ENCODE data around the gene GNA15. TPM values are rescaled to one million over a fixed set of nuclear protein-coding genes. Genes with fewer than 3 reads are reported as not detected.

Gene GNA15
- total RNA-seq, 1 experiment from 2014 or later, result not detected

DNA sequence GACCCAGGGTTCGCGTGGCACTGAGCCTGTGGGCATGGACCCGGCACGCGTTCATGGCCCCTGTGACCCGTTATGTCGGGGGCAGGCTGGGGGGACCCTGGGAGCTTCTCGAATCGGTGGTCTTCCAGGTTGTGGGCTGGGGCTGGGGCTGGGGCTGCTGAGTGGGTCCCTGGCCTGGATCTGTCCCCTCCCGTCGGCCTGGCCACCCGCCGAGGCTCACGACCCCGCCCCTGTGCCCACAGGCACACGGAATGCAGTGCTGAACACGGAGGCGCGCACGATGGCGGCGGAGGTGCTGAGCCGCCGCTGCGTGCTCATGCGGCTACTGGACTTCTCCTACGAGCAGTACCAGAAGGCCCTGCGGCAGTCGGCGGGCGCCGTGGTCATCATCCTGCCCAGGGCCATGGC lies 56.4 kb downstream of the GNA15 start:
- no TSS peak for BruUV-seq (replicated peaks)
- H3K36me3 ChIP-seq (ENCODE audit: control insufficient read depth, insufficient read depth, low read length), result no peaks in the 10 kb centered on the region
- H3K9me3 ChIP-seq, result no peaks in the 10 kb centered on the region
- H3K4me1 ChIP-seq, result peaks cover 4% of the 10 kb centered on the region; the same call in 1 of the 2 replicates
- intact Hi-C loops (cut with micrococcal nuclease; ENCODE audit: unreplicated experiment), result no loop called here
- H3K27me3 Mint-ChIP-seq (ENCODE audit: insufficient read depth, unreplicated experiment), result no peaks in the 10 kb centered on the region
- H3K27ac Mint-ChIP-seq (ENCODE audit: unreplicated experiment), result no peak overlapping the region
- CTCF ChIA-PET, result no interaction called here
- peaks cover 21% of the 10 kb centered on the region for H3K36me3 Mint-ChIP-seq (ENCODE audit: insufficient read depth, unreplicated experiment)
- TF ChIP-seq, protein P1, sequence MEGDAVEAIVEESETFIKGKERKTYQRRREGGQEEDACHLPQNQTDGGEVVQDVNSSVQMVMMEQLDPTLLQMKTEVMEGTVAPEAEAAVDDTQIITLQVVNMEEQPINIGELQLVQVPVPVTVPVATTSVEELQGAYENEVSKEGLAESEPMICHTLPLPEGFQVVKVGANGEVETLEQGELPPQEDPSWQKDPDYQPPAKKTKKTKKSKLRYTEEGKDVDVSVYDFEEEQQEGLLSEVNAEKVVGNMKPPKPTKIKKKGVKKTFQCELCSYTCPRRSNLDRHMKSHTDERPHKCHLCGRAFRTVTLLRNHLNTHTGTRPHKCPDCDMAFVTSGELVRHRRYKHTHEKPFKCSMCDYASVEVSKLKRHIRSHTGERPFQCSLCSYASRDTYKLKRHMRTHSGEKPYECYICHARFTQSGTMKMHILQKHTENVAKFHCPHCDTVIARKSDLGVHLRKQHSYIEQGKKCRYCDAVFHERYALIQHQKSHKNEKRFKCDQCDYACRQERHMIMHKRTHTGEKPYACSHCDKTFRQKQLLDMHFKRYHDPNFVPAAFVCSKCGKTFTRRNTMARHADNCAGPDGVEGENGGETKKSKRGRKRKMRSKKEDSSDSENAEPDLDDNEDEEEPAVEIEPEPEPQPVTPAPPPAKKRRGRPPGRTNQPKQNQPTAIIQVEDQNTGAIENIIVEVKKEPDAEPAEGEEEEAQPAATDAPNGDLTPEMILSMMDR (IDR thresholded peaks at IDR 0.05; ENCODE audit: insufficient read depth in 1 of 2, low read depth in 1 of 2, low read length in 1 of 2, severe bottlenecking in 1 of 2, unreplicated experiment in 1 of 2), result no peak
- H3K9me3 Mint-ChIP-seq (ENCODE audit: unreplicated experiment), result no peaks in the 10 kb centered on the region
- no peak for DNase-seq
- peaks cover 8% of the 10 kb centered on the region for H3K4me1 Mint-ChIP-seq (ENCODE audit: low read depth, unreplicated experiment)
- H3K4me3 Mint-ChIP-seq (ENCODE audit: unreplicated experiment), result no peak overlapping the region
- no peaks in the 10 kb centered on the region for H3K27me3 ChIP-seq (replicated peaks; ENCODE audit: control insufficient read depth, insufficient read depth, low read length)
- H3K4me3 ChIP-seq (ENCODE audit: low read depth, low read length), result no peak overlapping the region
- POLR2A ChIA-PET, result interaction anchor here (0.5 kb wide), 1 partner anchor 11 kb away, joined by 9 read pairs; no protein-coding TSS in a partner anchor

DNA sequence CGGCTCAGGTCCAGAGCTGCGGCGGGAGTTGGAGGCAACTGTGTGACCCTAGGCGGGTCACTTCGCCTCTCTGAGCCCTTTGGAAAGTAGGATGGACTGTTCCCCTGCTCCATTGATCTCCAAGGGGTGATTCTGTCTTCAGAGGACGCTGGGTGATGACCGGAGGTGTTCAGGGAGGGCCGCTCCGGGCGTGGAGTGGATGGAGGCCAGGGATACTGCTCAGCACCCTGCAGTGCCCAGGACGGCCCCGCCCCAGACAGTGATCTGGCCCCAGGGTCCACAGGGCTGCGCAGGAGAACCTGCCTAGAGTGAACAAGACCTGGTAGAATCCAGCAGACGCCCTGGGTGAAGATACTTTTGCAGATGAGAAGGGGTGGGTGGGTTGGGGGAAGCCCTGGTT lies 56.9 kb downstream of the GNA15 start:
- H3K4me1 ChIP-seq, result no peaks in the 10 kb centered on the region; the same call in 1 of the 2 replicates
- ChIA-PET CTCF (no interaction called here), POLR2A (interaction anchor here (0.5 kb wide), 1 partner anchor 10 kb away, joined by 9 read pairs; no protein-coding TSS in a partner anchor)
- no peak overlapping the region for H3K4me3 Mint-ChIP-seq (ENCODE audit: unreplicated experiment)
- H3K36me3 Mint-ChIP-seq (ENCODE audit: insufficient read depth, unreplicated experiment), result peaks cover 21% of the 10 kb centered on the region
- TF ChIP-seq, protein P1 (IDR thresholded peaks at IDR 0.05; ENCODE audit: insufficient read depth in 1 of 2, low read depth in 1 of 2, low read length in 1 of 2, severe bottlenecking in 1 of 2, unreplicated experiment in 1 of 2), result no peak
- H3K4me1 Mint-ChIP-seq (ENCODE audit: low read depth, unreplicated experiment), result peaks cover 8% of the 10 kb centered on the region
- no peaks in the 10 kb centered on the region for H3K9me3 ChIP-seq
- intact Hi-C loops (cut with micrococcal nuclease; ENCODE audit: unreplicated experiment), result no loop called here
- no TSS peak for BruUV-seq (replicated peaks)
- H3K27me3 ChIP-seq (replicated peaks; ENCODE audit: control insufficient read depth, insufficient read depth, low read length), result no peaks in the 10 kb centered on the region
- DNase-seq, result no peak
- H3K36me3 ChIP-seq (ENCODE audit: control insufficient read depth, insufficient read depth, low read length), result no peaks in the 10 kb centered on the region
- no peaks in the 10 kb centered on the region for H3K27me3 Mint-ChIP-seq (ENCODE audit: insufficient read depth, unreplicated experiment)
- no peak overlapping the region for H3K27ac Mint-ChIP-seq (ENCODE audit: unreplicated experiment)
- H3K9me3 Mint-ChIP-seq (ENCODE audit: unreplicated experiment), result no peaks in the 10 kb centered on the region
- H3K4me3 ChIP-seq (ENCODE audit: low read depth, low read length), result no peak overlapping the region

DNA sequence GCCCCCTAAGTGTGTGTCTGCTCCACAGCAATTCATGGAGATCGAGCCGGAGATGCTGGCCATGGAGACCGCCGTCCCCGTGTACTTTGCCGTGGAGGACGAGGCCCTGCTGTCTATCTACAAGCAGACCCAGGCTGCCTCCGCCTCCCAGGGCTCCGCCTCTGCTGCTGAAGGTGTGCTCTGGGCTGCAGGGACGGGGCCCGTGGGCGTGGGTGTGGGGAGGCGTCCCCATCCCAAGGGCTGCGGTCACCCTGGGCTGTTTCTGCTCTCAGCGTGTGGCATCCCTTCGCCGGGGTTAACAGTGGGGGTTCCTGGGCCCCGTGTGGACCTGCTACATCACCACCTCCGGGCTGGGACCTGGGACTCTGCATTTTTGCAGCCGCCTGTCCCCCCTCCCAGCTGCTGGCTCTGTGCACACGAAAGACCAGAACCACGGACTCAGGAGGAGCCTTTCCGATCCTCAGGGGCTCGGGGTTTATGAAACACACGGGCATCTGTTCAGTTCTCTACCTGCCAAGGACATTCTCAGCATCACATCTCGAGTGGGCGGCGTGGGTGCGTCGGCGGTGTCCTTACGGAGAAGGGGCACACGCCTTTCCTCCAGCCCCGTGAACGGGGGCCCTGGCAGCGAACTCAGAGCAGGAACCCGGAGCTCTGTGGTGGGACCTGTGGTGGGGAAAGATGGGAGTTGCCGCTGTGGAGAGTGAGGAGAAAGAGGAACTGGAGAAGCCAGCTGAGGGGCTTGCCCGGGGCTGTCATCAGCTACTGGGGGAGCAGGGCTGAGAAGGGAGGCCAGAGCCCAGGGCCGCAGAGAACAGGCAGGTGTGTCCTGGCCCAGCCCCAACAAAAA lies 57.6 kb downstream of the GNA15 start:
- intact Hi-C loops (cut with micrococcal nuclease; ENCODE audit: unreplicated experiment), result no loop called here
- TF ChIP-seq, protein P1 (IDR thresholded peaks at IDR 0.05; ENCODE audit: insufficient read depth in 1 of 2, low read depth in 1 of 2, low read length in 1 of 2, severe bottlenecking in 1 of 2, unreplicated experiment in 1 of 2), result no peak
- POLR2A ChIA-PET, result no interaction called here

More for the DNA sequence above, 57.6 kb downstream of the GNA15 start:
- DNase-seq, result no peak
- H3K9me3 Mint-ChIP-seq (ENCODE audit: unreplicated experiment), result no peaks in the 10 kb centered on the region
- Histone ChIP-seq H3K4me1 (no peaks in the 10 kb centered on the region), H3K9me3 (no peaks in the 10 kb centered on the region), H3K36me3 (ENCODE audit: control insufficient read depth, insufficient read depth, low read length) (no peaks in the 10 kb centered on the region), H3K27me3 (replicated peaks; ENCODE audit: control insufficient read depth, insufficient read depth, low read length) (no peaks in the 10 kb centered on the region), H3K4me3 (ENCODE audit: low read depth, low read length) (no peak overlapping the region)
- H3K4me3 Mint-ChIP-seq (ENCODE audit: unreplicated experiment), result no peak overlapping the region
- H3K36me3 Mint-ChIP-seq (ENCODE audit: insufficient read depth, unreplicated experiment), result peaks cover 22% of the 10 kb centered on the region
- no peaks in the 10 kb centered on the region for H3K27me3 Mint-ChIP-seq (ENCODE audit: insufficient read depth, unreplicated experiment)
- H3K27ac Mint-ChIP-seq (ENCODE audit: unreplicated experiment), result no peak overlapping the region
- peaks cover 3% of the 10 kb centered on the region for H3K4me1 Mint-ChIP-seq (ENCODE audit: low read depth, unreplicated experiment)
- TSS peak; percentile 6 for BruUV-seq (replicated peaks)
- CTCF ChIA-PET, result no interaction called here

Data from Caco-2 (cell line).